Measurements from ENCODE around the gene DEUP1.

DEUP1 gene

GRCh38 chr11:93323747-93324146, 6.8 kb upstream of the DEUP1 start:
- H3K4me3 ChIP-seq (ENCODE audit: low read length): no peak overlapping the region
- TF ChIP-seq CTCF (conservative IDR thresholded peaks at IDR 0.05; ENCODE audit: low read depth, low read length): no peak
- no peak for DNase-seq (ENCODE audit: low read depth)

- H3K4me3 ChIP-seq (ENCODE audit: low read length): no peak overlapping the region
- no peak for TF ChIP-seq CTCF (conservative IDR thresholded peaks at IDR 0.05; ENCODE audit: low read depth, low read length)
- no peak for DNase-seq (ENCODE audit: low read depth)
These were observed 6.0 kb upstream of the DEUP1 start for GRCh38 chr11:93324500-93324899.

GRCh38 chr11:93326681-93327080, 3.9 kb upstream of the DEUP1 start:
- no peak for TF ChIP-seq CTCF (conservative IDR thresholded peaks at IDR 0.05; ENCODE audit: low read depth, low read length)
- H3K4me3 ChIP-seq (ENCODE audit: low read length): no peak overlapping the region
- DNase-seq (ENCODE audit: low read depth): no peak

GRCh38 chr11:93329936-93330445, 551 bp upstream of the DEUP1 start:
- DNase-seq (ENCODE audit: low read depth): no peak
- H3K4me3 ChIP-seq (ENCODE audit: low read length): peak overlapping the region; percentile 56

GRCh38 chr11:93340223-93340622, 9.7 kb downstream of the DEUP1 start:
- no peak overlapping the region for H3K4me3 ChIP-seq (ENCODE audit: low read length)
- no peak for DNase-seq (ENCODE audit: low read depth)
- TF ChIP-seq CTCF (conservative IDR thresholded peaks at IDR 0.05; ENCODE audit: low read depth, low read length): no peak

More at GRCh38 chr11:93329936-93330445, 551 bp upstream of the DEUP1 start:
- no peak for TF ChIP-seq CTCF (conservative IDR thresholded peaks at IDR 0.05; ENCODE audit: low read depth, low read length)

- TF ChIP-seq CTCF (conservative IDR thresholded peaks at IDR 0.05; ENCODE audit: low read depth, low read length): no peak
- no peak overlapping the region for H3K4me3 ChIP-seq (ENCODE audit: low read length)
- DNase-seq (ENCODE audit: low read depth): no peak
These were observed 14.4 kb downstream of the DEUP1 start for GRCh38 chr11:93344855-93345333.

- no peak for DNase-seq (ENCODE audit: low read depth)
- no peak overlapping the region for H3K4me3 ChIP-seq (ENCODE audit: low read length)
- TF ChIP-seq CTCF (conservative IDR thresholded peaks at IDR 0.05; ENCODE audit: low read depth, low read length): no peak
These were observed 18.4 kb downstream of the DEUP1 start for GRCh38 chr11:93348930-93349329.
